SK-N-SH (cell line): ENCODE data around the gene NBEAL1. TPM values are rescaled to one million over a fixed set of nuclear protein-coding genes. Genes with fewer than 3 reads are reported as not detected.

ENCODE experiments used
- CTCF ChIA-PET: fragments of 300-600, 350-600 bp; formaldehyde crosslinking; extraction: SDS; loops from one replicate; lab custom pipeline; 2021; lab: Yijun Ruan, JAX
- POLR2A ChIA-PET: fragments of 350-600 bp; sonication (Branson Sonifier 250); formaldehyde crosslinking; extraction: SDS; loops from one replicate; lab custom pipeline; 2020; ENCODE audit warnings: antibody characterized with exemption, inconsistent platforms; lab: Yijun Ruan, JAX
- DNase-seq: peaks from one replicate; pipeline ENCODE4 v3.0.0; 2012
- H2AFZ ChIP-seq: fragments of 200-600 bp; sonication (generic); 2 replicates; pipeline ENCODE4 v1.8.1; 2016; ENCODE audit warnings: antibody characterized with exemption, mild to moderate bottlenecking, low read depth
- H3F3A ChIP-seq: fragments of 200-600 bp; sonication (generic); replicated peaks from 2 replicates; pipeline ENCODE3; 2016; ENCODE audit warnings: antibody characterized with exemption, mild to moderate bottlenecking; ENCODE audit not compliant: insufficient read depth
- H3K27ac ChIP-seq, 2 experiments: fragments of 200-500 bp in 1 of 2; fragments of 200-600 bp in 1 of 2; sonication (Bioruptor generic) in 1 of 2; sonication (generic), shearing (Covaris generic) in 1 of 2; 2 replicates each; pipeline versions ENCODE4 v1.5.1 to v1.6.1; 2014 to 2016; ENCODE audit warnings: low read depth in 2 of 2, inconsistent platforms in 1 of 2, low read length in 1 of 2, mild to moderate bottlenecking in 1 of 2, mixed read lengths in 1 of 2
- H3K27me3 ChIP-seq: fragments of 200-600 bp; sonication (generic), shearing (Covaris generic); 2 replicates; pipeline ENCODE4 v1.6.1; 2016; ENCODE audit warnings: mixed run types; ENCODE audit not compliant: insufficient read depth
- H3K36me3 ChIP-seq, 2 experiments: fragments of 200-500 bp in 1 of 2; fragments of 200-600 bp in 1 of 2; sonication (Bioruptor generic) in 1 of 2; sonication (generic) in 1 of 2; replicated peaks in 1 of 2; 2 replicates each; pipeline versions ENCODE3 to v1.5.1; 2014 to 2016; ENCODE audit warnings: low read length in 1 of 2, mild to moderate bottlenecking in 1 of 2; ENCODE audit not compliant: insufficient read depth in 2 of 2, control insufficient read depth in 1 of 2
- H3K4me1 ChIP-seq, 2 experiments: fragments of 200-500 bp in 1 of 2; fragments of 200-600 bp in 1 of 2; sonication (Bioruptor generic) in 1 of 2; sonication (generic), shearing (Covaris generic) in 1 of 2; 2 replicates each; pipeline versions ENCODE4 v1.5.1 to v1.6.1; 2014 to 2016; ENCODE audit warnings: low read depth in 1 of 2, low read length in 1 of 2, mixed run types in 1 of 2; ENCODE audit not compliant: insufficient read depth in 2 of 2, control insufficient read depth in 1 of 2
- H3K4me2 ChIP-seq: fragments of 200-600 bp; sonication (generic), shearing (Covaris generic); 2 replicates; pipeline ENCODE4 v1.6.1; 2017; ENCODE audit warnings: mixed run types
- H3K4me3 ChIP-seq, 2 experiments: fragments of 200-500 bp in 1 of 2; fragments of 200-600 bp in 1 of 2; sonication (Bioruptor generic) in 1 of 2; sonication (generic), shearing (Covaris generic) in 1 of 2; 2 replicates each; pipeline versions ENCODE4 v1.5.1 to v1.8.1; 2014 to 2016; ENCODE audit warnings: low read depth in 2 of 2, inconsistent platforms in 1 of 2, low read length in 1 of 2, mild to moderate bottlenecking in 1 of 2, mixed read lengths in 1 of 2, moderate library complexity in 1 of 2
- H3K79me2 ChIP-seq: fragments of 200-600 bp; sonication (generic); 2 replicates; pipeline ENCODE4 v1.8.1; 2017; ENCODE audit warnings: mild to moderate bottlenecking; ENCODE audit not compliant: insufficient read depth
- H3K9ac ChIP-seq: fragments of 200-600 bp; sonication (generic); 2 replicates; pipeline ENCODE4 v1.6.1; 2017; ENCODE audit warnings: mixed run types
- H3K9me2 ChIP-seq: fragments of 200-600 bp; sonication (generic); 2 replicates; pipeline ENCODE4 v1.6.1; 2017; ENCODE audit warnings: mixed run types
- H3K9me3 ChIP-seq: fragments of 200-600 bp; sonication (generic); 2 replicates; pipeline ENCODE4 v1.6.1; 2017; ENCODE audit warnings: mixed run types, mild to moderate bottlenecking, moderate library complexity
- H4K20me1 ChIP-seq: fragments of 200-600 bp; sonication (generic); 2 replicates; pipeline ENCODE4 v1.6.1; 2017; ENCODE audit warnings: mild to moderate bottlenecking, mixed run types; ENCODE audit not compliant: insufficient read depth
- ELF1 ChIP-seq: IDR thresholded peaks from 2 replicates; pipeline ENCODE4 v1.4.0; 2012
- EP300 ChIP-seq, 2 experiments: IDR thresholded peaks; 2 replicates each; pipeline versions ENCODE4 v1.4.0 to v1.6.1; 2012; ENCODE audit warnings: borderline replicate concordance in 1 of 2, low read depth in 1 of 2, low read length in 1 of 2
- FOSL2 ChIP-seq: IDR thresholded peaks from 2 replicates; pipeline ENCODE4 v1.4.0; 2012; ENCODE audit warnings: low read depth, mild to moderate bottlenecking, moderate library complexity, borderline replicate concordance
- FOXJ3 ChIP-seq: sonication (generic); formaldehyde crosslinking; IDR thresholded peaks from 2 replicates; pipeline ENCODE4 v1.5.1; 2020; ENCODE audit warnings: mild to moderate bottlenecking, missing genetic modification reagents
- FOXM1 ChIP-seq: IDR thresholded peaks from 2 replicates; pipeline ENCODE4 v1.4.0; 2012; ENCODE audit warnings: low read depth, mild to moderate bottlenecking
- GABPA ChIP-seq: IDR thresholded peaks from 2 replicates; pipeline ENCODE4 v1.4.0; 2012; ENCODE audit warnings: low read depth, mild to moderate bottlenecking
- GATA2 ChIP-seq: sonication (generic); formaldehyde crosslinking; IDR thresholded peaks from 2 replicates; pipeline ENCODE4 v1.5.0; 2020; ENCODE audit warnings: mild to moderate bottlenecking, missing genetic modification reagents
- JUND ChIP-seq: IDR thresholded peaks from 2 replicates; pipeline ENCODE4 v1.4.0; 2012
- MEF2A ChIP-seq: IDR thresholded peaks from 2 replicates; pipeline ENCODE4 v1.4.0; 2012; ENCODE audit warnings: low read depth, borderline replicate concordance
- NFIC ChIP-seq: IDR thresholded peaks from 2 replicates; pipeline ENCODE4 v1.4.0; 2012; ENCODE audit warnings: borderline replicate concordance
- RCOR1 ChIP-seq: fragments of 150-350 bp; IDR thresholded peaks from 2 replicates; pipeline ENCODE4 v1.6.1; 2017; ENCODE audit warnings: antibody characterized with exemption, low read length
- RFX5 ChIP-seq: IDR thresholded peaks from 2 replicates; pipeline ENCODE4 v1.6.1; 2012; ENCODE audit warnings: mild to moderate bottlenecking, improper control_type of control experiment, low read length
- RXRA ChIP-seq: IDR thresholded peaks from 2 replicates; pipeline ENCODE4 v1.4.0; 2012; ENCODE audit warnings: low read depth, mild to moderate bottlenecking, borderline replicate concordance
- SIN3A ChIP-seq: IDR thresholded peaks from 2 replicates; pipeline ENCODE4 v1.6.1; 2012; ENCODE audit warnings: low read depth, mild to moderate bottlenecking, low read length, moderate library complexity, borderline replicate concordance
- TCF12 ChIP-seq: IDR thresholded peaks from 2 replicates; pipeline ENCODE4 v1.4.0; 2012
- WGBS: methylation state at CpG from one replicate; pipeline ENCODE4 v1.1.6; 2017; ENCODE audit warnings: low lambda C conversion rate; 5-methylcytosine and 5-hydroxymethylcytosine counted together
- polyA plus RNA-seq, 3 experiments: library from polyadenylated mRNA; depleted of rRNA; stranded (reverse); fragments of >200 nt; gene quantifications; 2 replicates each; pipeline ENCODE4 v1.2.3, GENCODE V29; 2012
- TF ChIP-seq, protein P1 (sequence below): IDR thresholded peaks from 2 replicates; pipeline ENCODE4 v1.4.0; 2012; ENCODE audit warnings: low read depth, borderline replicate concordance
- TF ChIP-seq, protein P2 (sequence below): fragments of 150-350 bp; IDR thresholded peaks from 2 replicates; pipeline ENCODE4 v1.6.1; 2017; ENCODE audit warnings: antibody characterized with exemption, low read length, low read depth, borderline replicate concordance
- TF ChIP-seq, protein P3 (sequence below): fragments of 150-350 bp; IDR thresholded peaks from 2 replicates; pipeline ENCODE4 v1.6.1; 2016; ENCODE audit warnings: mild to moderate bottlenecking, low read depth, low read length
- TF ChIP-seq, protein P4 (sequence below): fragments of 200-600 bp; sonication (generic); IDR thresholded peaks from 2 replicates; pipeline ENCODE4 v1.6.1; 2017; ENCODE audit warnings: antibody characterized with exemption, mild to moderate bottlenecking, moderate library complexity

NBEAL1 gene
- polyA plus RNA-seq, 1 of the 3 experiments (the other 2 are of a cell fraction): 3.3 TPM

DNA sequence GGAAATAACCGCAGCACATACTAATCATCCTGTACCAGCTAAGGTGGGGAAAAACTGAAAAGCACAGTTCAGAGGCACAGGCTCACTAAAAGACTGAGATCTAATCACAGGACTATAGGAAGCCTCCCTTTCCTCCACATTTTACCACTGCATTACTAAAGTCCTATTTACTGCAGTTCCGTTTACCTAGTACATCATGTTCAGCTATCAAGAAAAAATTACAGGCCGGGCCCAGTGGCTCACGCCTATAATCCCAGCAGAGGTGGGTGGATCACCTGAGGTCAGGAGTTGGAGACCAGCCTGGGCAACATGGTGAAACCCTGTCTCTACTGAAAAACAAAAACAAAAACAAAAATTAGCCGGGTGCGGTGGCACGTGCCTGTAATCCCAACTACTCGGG is 11.0 kb upstream of the NBEAL1 start (continued):
- TF ChIP-seq, protein P1, sequence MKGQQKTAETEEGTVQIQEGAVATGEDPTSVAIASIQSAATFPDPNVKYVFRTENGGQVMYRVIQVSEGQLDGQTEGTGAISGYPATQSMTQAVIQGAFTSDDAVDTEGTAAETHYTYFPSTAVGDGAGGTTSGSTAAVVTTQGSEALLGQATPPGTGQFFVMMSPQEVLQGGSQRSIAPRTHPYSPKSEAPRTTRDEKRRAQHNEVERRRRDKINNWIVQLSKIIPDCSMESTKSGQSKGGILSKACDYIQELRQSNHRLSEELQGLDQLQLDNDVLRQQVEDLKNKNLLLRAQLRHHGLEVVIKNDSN: no peak
- TF ChIP-seq FOXM1: no peak
- TF ChIP-seq, all 33 proteins: peak for 0

DNA sequence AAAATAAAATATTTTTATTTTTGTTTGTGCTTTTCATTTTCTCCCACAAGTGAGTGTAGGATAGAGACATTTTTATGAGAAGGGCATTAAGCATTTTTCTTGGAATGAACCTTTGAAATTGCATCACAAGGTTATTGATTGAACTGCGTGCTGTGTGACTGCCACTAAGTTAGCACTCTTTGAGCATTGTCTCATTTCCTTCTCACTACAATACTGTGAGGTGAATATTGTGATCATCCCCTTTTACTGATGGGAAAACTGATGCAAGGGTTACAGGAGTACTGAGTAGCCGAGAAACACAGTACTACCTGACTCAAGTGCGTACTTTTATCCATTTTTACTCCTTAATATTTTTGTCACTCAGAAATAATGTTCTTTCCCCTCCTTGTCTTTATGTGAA is 2.0 kb downstream of the NBEAL1 start:
- H3K36me3 ChIP-seq: peaks cover 0 to 11% of the 10 kb centered on the region in 2 experiments
- H3K9me2 ChIP-seq: no peaks in the 10 kb centered on the region
- H3K79me2 ChIP-seq: peaks cover 69% of the 10 kb centered on the region
- 93% methylated on average over 3 of the region's 3 CpGs for WGBS
- DNase-seq: no peak
- ChIA-PET POLR2A (no interaction called here), CTCF (interaction anchor here (0.5 to 0.6 kb wide), 2 partner anchors 25 to 176 kb away, joined by 3 to 4 read pairs; no protein-coding TSS in a partner anchor)
- H3K27me3 ChIP-seq: no peaks in the 10 kb centered on the region
- H4K20me1 ChIP-seq: peaks cover 8% of the 10 kb centered on the region; the same call in 1 of the 2 replicates
- H3K4me1 ChIP-seq: peaks cover 7 to 8% of the 10 kb centered on the region in 2 experiments; a peak in 2 of 4 replicates
- no peak overlapping the region for H3K27ac ChIP-seq
- peak overlapping the region; percentile 21 to 45; a peak in 3 of 4 replicates for H3K4me3 ChIP-seq
- H3F3A ChIP-seq: peaks cover 5% of the 10 kb centered on the region
- TF ChIP-seq, protein P2, sequence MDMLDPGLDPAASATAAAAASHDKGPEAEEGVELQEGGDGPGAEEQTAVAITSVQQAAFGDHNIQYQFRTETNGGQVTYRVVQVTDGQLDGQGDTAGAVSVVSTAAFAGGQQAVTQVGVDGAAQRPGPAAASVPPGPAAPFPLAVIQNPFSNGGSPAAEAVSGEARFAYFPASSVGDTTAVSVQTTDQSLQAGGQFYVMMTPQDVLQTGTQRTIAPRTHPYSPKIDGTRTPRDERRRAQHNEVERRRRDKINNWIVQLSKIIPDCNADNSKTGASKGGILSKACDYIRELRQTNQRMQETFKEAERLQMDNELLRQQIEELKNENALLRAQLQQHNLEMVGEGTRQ: no peak
- no peak for TF ChIP-seq SIN3A
- TF ChIP-seq GATA2 (CRISPR knock-in tag): no peak
- TF ChIP-seq FOXM1: no peak
- TF ChIP-seq, protein P3, sequence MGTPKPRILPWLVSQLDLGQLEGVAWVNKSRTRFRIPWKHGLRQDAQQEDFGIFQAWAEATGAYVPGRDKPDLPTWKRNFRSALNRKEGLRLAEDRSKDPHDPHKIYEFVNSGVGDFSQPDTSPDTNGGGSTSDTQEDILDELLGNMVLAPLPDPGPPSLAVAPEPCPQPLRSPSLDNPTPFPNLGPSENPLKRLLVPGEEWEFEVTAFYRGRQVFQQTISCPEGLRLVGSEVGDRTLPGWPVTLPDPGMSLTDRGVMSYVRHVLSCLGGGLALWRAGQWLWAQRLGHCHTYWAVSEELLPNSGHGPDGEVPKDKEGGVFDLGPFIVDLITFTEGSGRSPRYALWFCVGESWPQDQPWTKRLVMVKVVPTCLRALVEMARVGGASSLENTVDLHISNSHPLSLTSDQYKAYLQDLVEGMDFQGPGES: no peak
- no peak for TF ChIP-seq FOXJ3 (CRISPR knock-in tag)
- no peaks in the 10 kb centered on the region for H3K9me3 ChIP-seq
- peak overlapping the region; percentile 80 for H3K4me2 ChIP-seq
- H3K9ac ChIP-seq: peak overlapping the region; percentile 88; the same call in 1 of the 2 replicates
- no peak overlapping the region for H2AFZ ChIP-seq

DNA sequence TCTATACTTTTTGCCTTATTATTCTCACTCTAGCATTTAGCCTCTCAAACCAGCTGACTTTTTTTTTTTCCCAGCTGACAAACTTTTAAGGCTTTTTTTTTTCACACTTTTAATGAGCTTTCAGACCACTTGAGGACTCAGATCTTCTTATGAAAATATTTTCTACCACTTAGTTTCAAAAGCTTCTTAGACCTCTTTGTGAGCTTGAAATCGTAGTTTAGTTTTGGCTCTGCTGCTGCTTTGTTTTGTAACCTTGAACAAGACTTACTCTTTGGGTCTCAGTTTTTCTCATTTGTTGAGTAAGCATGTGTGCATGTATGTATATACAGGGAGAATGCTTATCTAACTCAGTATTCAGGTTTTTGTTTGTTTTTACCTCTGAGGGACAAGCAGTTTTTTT is 3.5 kb downstream of the NBEAL1 start:
- Histone ChIP-seq H3K4me2 (peak overlapping the region; percentile 80), H3K79me2 (peaks cover 84% of the 10 kb centered on the region), H3K27me3 (no peaks in the 10 kb centered on the region), H3K4me3 (peak overlapping the region; percentile 29 to 45; a peak in 3 of 4 replicates), H3K4me1 (peaks cover 7 to 8% of the 10 kb centered on the region in 2 experiments; a peak in 2 of 4 replicates), H2AFZ (no peak overlapping the region; the same call in 1 of the 2 replicates), H4K20me1 (peaks cover 8% of the 10 kb centered on the region; the same call in 1 of the 2 replicates), H3K27ac (no peak overlapping the region), H3F3A (peaks cover 5% of the 10 kb centered on the region), H3K9me2 (no peaks in the 10 kb centered on the region), H3K9ac (peak overlapping the region; percentile 50; the same call in 1 of the 2 replicates), H3K36me3 (peaks cover 0 to 11% of the 10 kb centered on the region in 2 experiments), H3K9me3 (no peaks in the 10 kb centered on the region)
- POLR2A ChIA-PET: no interaction called here
- CTCF ChIA-PET: interaction anchor here (0.6 to 1.3 kb wide), 4 partner anchors 15 to 102 kb away, joined by 3 to 4 read pairs (median 3); no protein-coding TSS in a partner anchor
- no peak for DNase-seq
- 76% methylated on average over 1 of the region's 1 CpG for WGBS
- TF ChIP-seq JUND: no peak
- no peak for TF ChIP-seq FOSL2
- TF ChIP-seq TCF12: no peak
- no peak for TF ChIP-seq MEF2A
- no peak for TF ChIP-seq GABPA
- TF ChIP-seq, protein P3: no peak
- no peak for TF ChIP-seq EP300 (IDR thresholded peaks at IDR 0.05; ENCODE audit: borderline replicate concordance in 1 of 2, low read depth in 1 of 2, low read length in 1 of 2)
- TF ChIP-seq, protein P1: no peak
- TF ChIP-seq, protein P4, sequence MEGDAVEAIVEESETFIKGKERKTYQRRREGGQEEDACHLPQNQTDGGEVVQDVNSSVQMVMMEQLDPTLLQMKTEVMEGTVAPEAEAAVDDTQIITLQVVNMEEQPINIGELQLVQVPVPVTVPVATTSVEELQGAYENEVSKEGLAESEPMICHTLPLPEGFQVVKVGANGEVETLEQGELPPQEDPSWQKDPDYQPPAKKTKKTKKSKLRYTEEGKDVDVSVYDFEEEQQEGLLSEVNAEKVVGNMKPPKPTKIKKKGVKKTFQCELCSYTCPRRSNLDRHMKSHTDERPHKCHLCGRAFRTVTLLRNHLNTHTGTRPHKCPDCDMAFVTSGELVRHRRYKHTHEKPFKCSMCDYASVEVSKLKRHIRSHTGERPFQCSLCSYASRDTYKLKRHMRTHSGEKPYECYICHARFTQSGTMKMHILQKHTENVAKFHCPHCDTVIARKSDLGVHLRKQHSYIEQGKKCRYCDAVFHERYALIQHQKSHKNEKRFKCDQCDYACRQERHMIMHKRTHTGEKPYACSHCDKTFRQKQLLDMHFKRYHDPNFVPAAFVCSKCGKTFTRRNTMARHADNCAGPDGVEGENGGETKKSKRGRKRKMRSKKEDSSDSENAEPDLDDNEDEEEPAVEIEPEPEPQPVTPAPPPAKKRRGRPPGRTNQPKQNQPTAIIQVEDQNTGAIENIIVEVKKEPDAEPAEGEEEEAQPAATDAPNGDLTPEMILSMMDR: no peak
- TF ChIP-seq NFIC: no peak
- no peak for TF ChIP-seq RCOR1
- no peak for TF ChIP-seq ELF1
- TF ChIP-seq RFX5: no peak
- no peak for TF ChIP-seq RXRA
